Esophagus (tissue), 2 donors: Measurements from ENCODE around the gene RXRA. TPM values are rescaled to one million over a fixed set of nuclear protein-coding genes. Genes with fewer than 3 reads are reported as not detected.

ENCODE experiments used
- H3K27ac ChIP-seq, 2 donors: one replicate each; pipeline ENCODE4 v1.5.1; 2013; ENCODE audit warnings: low read depth in 2 of 2, mild to moderate bottlenecking in 2 of 2, inconsistent platforms in 1 of 2, low read length in 1 of 2, moderate library complexity in 1 of 2
- H3K27me3 ChIP-seq, 2 donors: one replicate each; pipeline ENCODE4 v1.6.1; 2013; ENCODE audit warnings: low read length in 2 of 2, control low read depth in 1 of 2, mild to moderate bottlenecking in 1 of 2; ENCODE audit not compliant: insufficient read depth in 2 of 2, control insufficient read depth in 1 of 2
- H3K36me3 ChIP-seq, 2 donors: one replicate each; pipeline ENCODE4 v1.6.1; 2013; ENCODE audit warnings: low read length in 1 of 2; ENCODE audit not compliant: control insufficient read depth in 2 of 2, insufficient read depth in 2 of 2
- H3K4me1 ChIP-seq, 2 donors: one replicate each; pipeline ENCODE4 v1.6.1; 2013; ENCODE audit warnings: low read length in 1 of 2; ENCODE audit not compliant: control insufficient read depth in 2 of 2, insufficient read depth in 2 of 2
- H3K4me3 ChIP-seq, 2 donors: one replicate each; pipeline ENCODE4 v1.5.1; 2013; ENCODE audit warnings: low read length in 2 of 2, mild to moderate bottlenecking in 2 of 2, low read depth in 1 of 2, moderate library complexity in 1 of 2
- H3K9me3 ChIP-seq, 2 donors: one replicate each; pipeline ENCODE4 v1.6.1; 2013; ENCODE audit warnings: mild to moderate bottlenecking in 2 of 2, low read depth in 1 of 2, low read length in 1 of 2, moderate library complexity in 1 of 2; ENCODE audit not compliant: control insufficient read depth in 2 of 2, insufficient read depth in 1 of 2
- WGBS, 2 donors: extraction: QIAGEN DNeasy Blood & Tissue Kit; methylation state at CpG; one replicate each; pipeline ENCODE4 v1.1.7; 2013; 5-methylcytosine and 5-hydroxymethylcytosine counted together
- polyA plus RNA-seq, 2 donors: library from polyadenylated mRNA; stranded (reverse); fragments of 200-250 nt; gene quantifications; one replicate each; pipeline ENCODE4 v1.2.3, GENCODE V29; 2013
- donor health status: healthy with polysubstance abuse.
- donor health status: Bipolar disorder and iron deficiency.

Gene RXRA
- polyA plus RNA-seq, 2 donors = 31.4 to 63.4 TPM

- no peaks in the 10 kb centered on the region for H3K27me3 ChIP-seq
- no peak overlapping the region for H3K4me3 ChIP-seq
- peaks cover 24 to 55% of the 10 kb centered on the region in 2 donors for H3K4me1 ChIP-seq
- WGBS, 2 donors = 90 to 92% methylated on average over 7 of the region's 7 CpGs
- no peak overlapping the region for H3K27ac ChIP-seq
- H3K36me3 ChIP-seq = peaks cover 0 to 8% of the 10 kb centered on the region in 2 donors
- peaks cover 0 to under 1% of the 10 kb centered on the region in 2 donors for H3K9me3 ChIP-seq
Observed at GRCh38 chr9:134393582-134394280, 67.5 kb downstream of the RXRA start.

- 79 to 82% methylated on average over 16 of the region's 16 CpGs for WGBS, 2 donors
- Histone ChIP-seq H3K4me3 (no peak overlapping the region), H3K27ac (no peak overlapping the region), H3K36me3 (peaks cover 0 to 14% of the 10 kb centered on the region in 2 donors), H3K4me1 (peaks cover 15 to 49% of the 10 kb centered on the region in 2 donors), H3K9me3 (peaks cover 0 to 7% of the 10 kb centered on the region in 2 donors), H3K27me3 (no peaks in the 10 kb centered on the region)
Observed at GRCh38 chr9:134395002-134395517, 68.8 kb downstream of the RXRA start.

- Histone ChIP-seq H3K27me3 (no peaks in the 10 kb centered on the region), H3K36me3 (peaks cover 0 to 14% of the 10 kb centered on the region in 2 donors), H3K4me1 (peaks cover 10 to 41% of the 10 kb centered on the region in 2 donors), H3K4me3 (no peak overlapping the region), H3K9me3 (peaks cover 0 to 7% of the 10 kb centered on the region in 2 donors), H3K27ac (peak overlapping the region in 1 of 2 donors; percentile 23)
- 75 to 76% methylated on average over 12 of the region's 12 CpGs for WGBS, 2 donors
Observed at GRCh38 chr9:134395737-134396257, 69.5 kb downstream of the RXRA start.

GRCh38 chr9:134396258-134396742 lies 70.0 kb downstream of the RXRA start:
- Histone ChIP-seq H3K9me3 (peaks cover 0 to 7% of the 10 kb centered on the region in 2 donors), H3K4me3 (no peak overlapping the region), H3K27me3 (no peaks in the 10 kb centered on the region), H3K4me1 (peaks cover 7 to 36% of the 10 kb centered on the region in 2 donors), H3K36me3 (peaks cover 0 to 15% of the 10 kb centered on the region in 2 donors), H3K27ac (peak overlapping the region in 1 of 2 donors; percentile 23)
- WGBS, 2 donors = 57 to 61% methylated on average over 15 to 18 of the region's 18 CpGs

GRCh38 chr9:134396825-134397224 lies 70.6 kb downstream of the RXRA start:
- H3K27me3 ChIP-seq = no peaks in the 10 kb centered on the region
- H3K36me3 ChIP-seq = peaks cover 0 to 10% of the 10 kb centered on the region in 2 donors
- H3K27ac ChIP-seq = peak overlapping the region in 1 of 2 donors; percentile 23
- no peak overlapping the region for H3K4me3 ChIP-seq
- H3K9me3 ChIP-seq = peaks cover 0 to 7% of the 10 kb centered on the region in 2 donors
- peaks cover 6 to 31% of the 10 kb centered on the region in 2 donors for H3K4me1 ChIP-seq
- WGBS, 2 donors = 57 to 62% methylated on average over 8 of the region's 8 CpGs

- peaks cover 0 to 7% of the 10 kb centered on the region in 2 donors for H3K9me3 ChIP-seq
- H3K4me3 ChIP-seq = no peak overlapping the region
- WGBS, 2 donors = 96 to 97% methylated on average over 5 of the region's 5 CpGs
- H3K36me3 ChIP-seq = peaks cover 0 to 14% of the 10 kb centered on the region in 2 donors
- H3K27me3 ChIP-seq = no peaks in the 10 kb centered on the region
- no peak overlapping the region for H3K27ac ChIP-seq
- peaks cover under 1 to 32% of the 10 kb centered on the region in 2 donors for H3K4me1 ChIP-seq
Observed at GRCh38 chr9:134398756-134399155, 72.5 kb downstream of the RXRA start.

GRCh38 chr9:134399435-134400056 lies 73.3 kb downstream of the RXRA start:
- H3K4me1 ChIP-seq = peaks cover 9 to 36% of the 10 kb centered on the region in 2 donors
- 93 to 97% methylated on average over 2 of the region's 2 CpGs for WGBS, 2 donors
- no peaks in the 10 kb centered on the region for H3K27me3 ChIP-seq
- peaks cover 0 to 16% of the 10 kb centered on the region in 2 donors for H3K36me3 ChIP-seq
- H3K9me3 ChIP-seq = peaks cover 0 to 7% of the 10 kb centered on the region in 2 donors
- no peak overlapping the region for H3K4me3 ChIP-seq
- no peak overlapping the region for H3K27ac ChIP-seq

- H3K27ac ChIP-seq = no peak overlapping the region
- no peak overlapping the region for H3K4me3 ChIP-seq
- no peaks in the 10 kb centered on the region for H3K27me3 ChIP-seq
- peaks cover 0 to 7% of the 10 kb centered on the region in 2 donors for H3K9me3 ChIP-seq
- 93 to 94% methylated on average over 10 of the region's 10 CpGs for WGBS, 2 donors
- H3K36me3 ChIP-seq = peaks cover 0 to 20% of the 10 kb centered on the region in 2 donors
- H3K4me1 ChIP-seq = peaks cover 15 to 40% of the 10 kb centered on the region in 2 donors
Observed at GRCh38 chr9:134400283-134400682, 74.0 kb downstream of the RXRA start.

- Histone ChIP-seq H3K27me3 (no peaks in the 10 kb centered on the region), H3K9me3 (peaks cover 0 to 7% of the 10 kb centered on the region in 2 donors), H3K4me1 (peaks cover 21 to 41% of the 10 kb centered on the region in 2 donors), H3K36me3 (peaks cover 0 to 21% of the 10 kb centered on the region in 2 donors), H3K27ac (no peak overlapping the region), H3K4me3 (no peak overlapping the region)
- 89 to 93% methylated on average over 19 of the region's 19 CpGs for WGBS, 2 donors
Observed at GRCh38 chr9:134401391-134401790, 75.1 kb downstream of the RXRA start.
